Astrocyte (in vitro differentiated cells and primary cell): ENCODE results near the gene CFC1. TPM values are rescaled to one million over a fixed set of nuclear protein-coding genes. Genes with fewer than 3 reads are reported as not detected.
"Not testable (repeated sequence)": the region's sequence is repeated elsewhere in the genome, so short reads cannot be mapped to it uniquely, and the experiment has no call there.

Experiments
- DNase-seq: peaks from one replicate; pipeline ENCODE4 v3.0.0-alpha.2; 2010; ENCODE audit warnings: low read depth
- FAIRE-seq: peaks from 2 replicates; lab custom pipeline; 2011; peaks lifted over from hg19 to GRCh38; lab: Jason Lieb, UNC
- H2AFZ ChIP-seq: 2 replicates; pipeline ENCODE4 v1.6.0; 2012; ENCODE audit warnings: low read depth, low read length, inconsistent platforms
- H3K27ac ChIP-seq: 2 replicates; pipeline ENCODE4 v1.5.1; 2011; ENCODE audit warnings: low read depth, low read length, inconsistent platforms
- H3K27me3 ChIP-seq: 2 replicates; pipeline ENCODE4 v1.6.0; 2011; ENCODE audit warnings: low read length, inconsistent platforms; ENCODE audit not compliant: insufficient read depth
- H3K36me3 ChIP-seq: 2 replicates; pipeline ENCODE4 v1.5.1; 2011; ENCODE audit warnings: low read length, inconsistent platforms; ENCODE audit not compliant: insufficient read depth
- H3K4me1 ChIP-seq: 2 replicates; pipeline ENCODE4 v1.5.1; 2011; ENCODE audit warnings: low read length, inconsistent platforms; ENCODE audit not compliant: insufficient read depth
- H3K4me2 ChIP-seq: 2 replicates; pipeline ENCODE4 v1.6.0; 2012; ENCODE audit warnings: low read length, inconsistent platforms
- H3K4me3 ChIP-seq: 2 replicates; pipeline ENCODE4 v1.5.1; 2011; ENCODE audit warnings: low read depth, mild to moderate bottlenecking, low read length, inconsistent platforms; ENCODE audit not compliant: insufficient read depth
- H3K79me2 ChIP-seq: 2 replicates; pipeline ENCODE4 v1.6.0; 2012; ENCODE audit warnings: mild to moderate bottlenecking, low read length, inconsistent platforms; ENCODE audit not compliant: insufficient read depth
- H3K9ac ChIP-seq: 2 replicates; pipeline ENCODE4 v1.6.0; 2012; ENCODE audit warnings: mild to moderate bottlenecking, low read length, inconsistent platforms
- H3K9me3 ChIP-seq: 2 replicates; pipeline ENCODE4 v1.5.1; 2012; ENCODE audit warnings: low read depth, mild to moderate bottlenecking, low read length, inconsistent platforms; ENCODE audit not compliant: insufficient read depth
- H4K20me1 ChIP-seq: 2 replicates; pipeline ENCODE4 v1.6.0; 2012; ENCODE audit warnings: low read length, inconsistent platforms; ENCODE audit not compliant: insufficient read depth
- H3K27ac Mint-ChIP-seq: one replicate; pipeline ENCODE4 v1.8.0; 2021; ENCODE audit warnings: mild to moderate bottlenecking, mixed read lengths; ENCODE audit not compliant: unreplicated experiment
- H3K27me3 Mint-ChIP-seq: one replicate; pipeline ENCODE4 v1.8.0; 2021; ENCODE audit warnings: low read depth, mixed read lengths; ENCODE audit not compliant: unreplicated experiment
- H3K36me3 Mint-ChIP-seq: one replicate; pipeline ENCODE4 v1.8.0; 2021; ENCODE audit warnings: low read depth, mixed read lengths; ENCODE audit not compliant: unreplicated experiment
- H3K4me1 Mint-ChIP-seq: one replicate; pipeline ENCODE4 v1.8.0; 2021; ENCODE audit warnings: low read depth, mixed read lengths; ENCODE audit not compliant: unreplicated experiment
- H3K4me3 Mint-ChIP-seq: one replicate; pipeline ENCODE4 v1.8.0; 2021; ENCODE audit warnings: mild to moderate bottlenecking, moderate library complexity, mixed read lengths; ENCODE audit not compliant: unreplicated experiment
- H3K9me3 Mint-ChIP-seq: one replicate; pipeline ENCODE4 v1.8.0; 2021; ENCODE audit warnings: mild to moderate bottlenecking, mixed read lengths; ENCODE audit not compliant: unreplicated experiment
- total RNA-seq: library from RNA; stranded (reverse); gene quantifications from 2 replicates; pipeline ENCODE4 v1.2.1, GENCODE V29; 2021

Gene CFC1
- total RNA-seq, 1 donor from 2014 or later: not detected

GRCh38 chr2:130588688-130589458 is 10.5 kb downstream of the CFC1 start:
- not testable (repeated sequence) for H2AFZ ChIP-seq, H3K27ac Mint-ChIP-seq, H4K20me1 ChIP-seq, H3K4me2 ChIP-seq, H3K27ac ChIP-seq, H3K9me3 Mint-ChIP-seq, H3K4me1 Mint-ChIP-seq, H3K4me3 ChIP-seq, H3K36me3 ChIP-seq, H3K4me3 Mint-ChIP-seq, H3K36me3 Mint-ChIP-seq, H3K79me2 ChIP-seq, H3K27me3 Mint-ChIP-seq, H3K9ac ChIP-seq, H3K27me3 ChIP-seq, FAIRE-seq, DNase-seq, H3K9me3 ChIP-seq, H3K4me1 ChIP-seq

GRCh38 chr2:130584726-130585125 is 14.6 kb downstream of the CFC1 start:
- not testable (repeated sequence) for H3K4me1 Mint-ChIP-seq, H4K20me1 ChIP-seq, H3K9me3 ChIP-seq, H3K36me3 Mint-ChIP-seq, H3K4me3 Mint-ChIP-seq, H3K36me3 ChIP-seq, H3K27ac ChIP-seq, H3K9me3 Mint-ChIP-seq, H3K4me2 ChIP-seq, H3K27me3 ChIP-seq, H3K27me3 Mint-ChIP-seq, H2AFZ ChIP-seq, H3K4me3 ChIP-seq, FAIRE-seq, H3K4me1 ChIP-seq, DNase-seq, H3K27ac Mint-ChIP-seq, H3K79me2 ChIP-seq, H3K9ac ChIP-seq

- not testable (repeated sequence) for H3K36me3 ChIP-seq, H3K9me3 ChIP-seq, H3K27ac Mint-ChIP-seq, FAIRE-seq, H3K36me3 Mint-ChIP-seq, H3K9ac ChIP-seq, H3K4me1 Mint-ChIP-seq, H3K4me3 ChIP-seq, H3K4me1 ChIP-seq, H3K27me3 ChIP-seq, H4K20me1 ChIP-seq, H3K4me2 ChIP-seq, H3K9me3 Mint-ChIP-seq, H3K27me3 Mint-ChIP-seq, H3K27ac ChIP-seq, H3K79me2 ChIP-seq, DNase-seq, H3K4me3 Mint-ChIP-seq, H2AFZ ChIP-seq
Observed at GRCh38 chr2:130583582-130583981, 15.8 kb downstream of the CFC1 start.

- not testable (repeated sequence) for H2AFZ ChIP-seq, H3K27ac ChIP-seq, H3K4me2 ChIP-seq, H3K27ac Mint-ChIP-seq, H3K4me3 ChIP-seq, H3K9me3 ChIP-seq, H3K4me1 ChIP-seq, H3K9me3 Mint-ChIP-seq, H4K20me1 ChIP-seq, H3K4me3 Mint-ChIP-seq, H3K36me3 ChIP-seq, H3K9ac ChIP-seq, FAIRE-seq, H3K79me2 ChIP-seq, H3K27me3 ChIP-seq, DNase-seq, H3K36me3 Mint-ChIP-seq, H3K27me3 Mint-ChIP-seq, H3K4me1 Mint-ChIP-seq
Observed at GRCh38 chr2:130582970-130583369, 16.4 kb downstream of the CFC1 start.

- not testable (repeated sequence) for H3K4me2 ChIP-seq, H3K79me2 ChIP-seq, H3K27ac ChIP-seq, H4K20me1 ChIP-seq, H3K36me3 Mint-ChIP-seq, H3K4me3 ChIP-seq, H3K9ac ChIP-seq, FAIRE-seq, H3K4me1 ChIP-seq, H3K27ac Mint-ChIP-seq, H3K4me3 Mint-ChIP-seq, H3K36me3 ChIP-seq, DNase-seq, H3K27me3 ChIP-seq, H3K27me3 Mint-ChIP-seq, H3K9me3 ChIP-seq, H3K4me1 Mint-ChIP-seq, H3K9me3 Mint-ChIP-seq, H2AFZ ChIP-seq
Observed at GRCh38 chr2:130581491-130581890, 17.9 kb downstream of the CFC1 start.

- not testable (repeated sequence) for H4K20me1 ChIP-seq, FAIRE-seq
Observed at GRCh38 chr2:130579121-130579520, 20.3 kb downstream of the CFC1 start.

More at GRCh38 chr2:130579121-130579520, 20.3 kb downstream of the CFC1 start:
- H3K9me3 Mint-ChIP-seq, H3K4me2 ChIP-seq, H3K4me1 ChIP-seq, H3K9ac ChIP-seq, H3K9me3 ChIP-seq, H2AFZ ChIP-seq, H3K36me3 Mint-ChIP-seq, H3K36me3 ChIP-seq, H3K27me3 ChIP-seq, DNase-seq, H3K27me3 Mint-ChIP-seq, H3K4me1 Mint-ChIP-seq, H3K27ac ChIP-seq, H3K79me2 ChIP-seq, H3K4me3 ChIP-seq, H3K27ac Mint-ChIP-seq, H3K4me3 Mint-ChIP-seq: not testable (repeated sequence)
